Activated naive CD8-positive, alpha-beta T cell (primary cell): ENCODE results near the gene TENM3.

Experiments
- H3K27ac Mint-ChIP-seq: one replicate; pipeline ENCODE4 v1.8.0; 2021; ENCODE audit warnings: mixed read lengths
- H3K27me3 Mint-ChIP-seq: one replicate; pipeline ENCODE4 v1.8.0; 2021; ENCODE audit warnings: mixed read lengths
- H3K36me3 Mint-ChIP-seq: one replicate; pipeline ENCODE4 v1.8.0; 2021; ENCODE audit warnings: mixed read lengths
- H3K4me1 Mint-ChIP-seq: one replicate; pipeline ENCODE4 v1.8.0; 2021; ENCODE audit warnings: low read depth, mixed read lengths
- H3K4me3 Mint-ChIP-seq: one replicate; pipeline ENCODE4 v1.8.0; 2021; ENCODE audit warnings: mild to moderate bottlenecking, mixed read lengths
- H3K9me3 Mint-ChIP-seq: one replicate; pipeline ENCODE4 v1.8.0; 2021; ENCODE audit warnings: low read depth, mixed read lengths

Gene TENM3

DNA sequence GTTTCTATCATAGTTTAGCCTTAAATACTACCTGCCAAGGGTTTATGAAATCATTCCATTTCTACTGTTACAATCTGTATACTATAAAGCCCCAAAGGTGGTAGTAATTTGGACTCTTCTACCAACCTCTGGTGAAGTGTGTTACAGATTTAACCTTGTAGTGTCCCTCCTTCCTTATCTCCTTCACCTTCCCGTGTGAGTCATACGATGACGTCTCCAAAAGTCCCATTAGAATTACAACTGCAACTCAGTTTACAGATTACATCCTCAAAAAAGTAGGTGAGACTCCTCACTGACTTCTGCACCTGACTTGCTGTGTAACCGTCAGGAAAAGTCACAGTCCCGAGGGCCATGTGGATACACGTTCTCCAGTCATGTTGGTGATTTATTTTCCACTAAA lies 455.0 kb downstream of the TENM3 start:
- Mint-ChIP-seq H3K4me1 (no peaks in the 10 kb centered on the region), H3K9me3 (no peaks in the 10 kb centered on the region), H3K27ac (no peak overlapping the region), H3K4me3 (no peak overlapping the region), H3K36me3 (no peaks in the 10 kb centered on the region), H3K27me3 (peaks cover 6% of the 10 kb centered on the region)

DNA sequence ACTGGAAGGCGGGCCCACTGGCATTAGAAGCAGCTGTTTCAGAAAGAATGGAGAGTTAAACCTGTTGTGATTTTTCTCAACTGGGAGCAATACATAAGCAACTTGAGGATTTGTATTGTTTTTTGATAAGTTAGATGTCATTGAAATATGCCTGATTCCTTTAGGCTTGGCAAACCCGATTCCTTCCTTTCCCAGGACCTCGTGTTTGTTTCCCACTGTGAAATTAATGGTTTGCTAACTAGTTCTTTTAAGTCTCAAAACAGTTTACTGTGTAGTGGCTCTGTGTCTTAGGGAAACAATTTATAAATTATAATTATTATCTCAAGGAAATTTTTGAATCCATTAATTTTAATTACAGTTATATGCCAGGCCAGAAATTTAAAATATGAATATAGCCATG lies 456.0 kb downstream of the TENM3 start:
- Mint-ChIP-seq H3K27me3 (peaks cover 6% of the 10 kb centered on the region), H3K9me3 (no peaks in the 10 kb centered on the region), H3K27ac (no peak overlapping the region), H3K4me3 (no peak overlapping the region), H3K36me3 (no peaks in the 10 kb centered on the region), H3K4me1 (no peaks in the 10 kb centered on the region)

DNA sequence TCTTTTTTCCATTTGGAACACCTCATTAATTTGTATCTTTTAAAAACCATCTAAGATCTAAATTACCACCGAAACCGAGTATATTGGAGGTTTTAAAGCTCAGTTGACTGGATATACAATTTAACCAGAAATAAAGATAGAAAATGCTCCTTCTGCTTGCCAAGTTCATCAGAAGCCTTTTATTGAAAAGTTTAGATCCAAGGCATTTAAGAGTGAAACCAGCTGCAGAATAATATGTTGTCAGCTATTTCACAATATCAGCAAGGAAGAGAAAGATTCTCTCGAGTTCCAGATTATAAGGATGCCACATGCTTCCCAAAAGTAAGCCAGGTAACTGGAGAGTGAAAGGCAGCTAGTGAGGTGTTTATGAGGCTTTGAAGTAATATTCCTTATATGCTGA lies 456.6 kb downstream of the TENM3 start:
- peaks cover 6% of the 10 kb centered on the region for H3K27me3 Mint-ChIP-seq
- no peak overlapping the region for H3K27ac Mint-ChIP-seq
- H3K4me1 Mint-ChIP-seq, result no peaks in the 10 kb centered on the region
- H3K36me3 Mint-ChIP-seq, result no peaks in the 10 kb centered on the region
- H3K4me3 Mint-ChIP-seq, result no peak overlapping the region
- no peaks in the 10 kb centered on the region for H3K9me3 Mint-ChIP-seq

DNA sequence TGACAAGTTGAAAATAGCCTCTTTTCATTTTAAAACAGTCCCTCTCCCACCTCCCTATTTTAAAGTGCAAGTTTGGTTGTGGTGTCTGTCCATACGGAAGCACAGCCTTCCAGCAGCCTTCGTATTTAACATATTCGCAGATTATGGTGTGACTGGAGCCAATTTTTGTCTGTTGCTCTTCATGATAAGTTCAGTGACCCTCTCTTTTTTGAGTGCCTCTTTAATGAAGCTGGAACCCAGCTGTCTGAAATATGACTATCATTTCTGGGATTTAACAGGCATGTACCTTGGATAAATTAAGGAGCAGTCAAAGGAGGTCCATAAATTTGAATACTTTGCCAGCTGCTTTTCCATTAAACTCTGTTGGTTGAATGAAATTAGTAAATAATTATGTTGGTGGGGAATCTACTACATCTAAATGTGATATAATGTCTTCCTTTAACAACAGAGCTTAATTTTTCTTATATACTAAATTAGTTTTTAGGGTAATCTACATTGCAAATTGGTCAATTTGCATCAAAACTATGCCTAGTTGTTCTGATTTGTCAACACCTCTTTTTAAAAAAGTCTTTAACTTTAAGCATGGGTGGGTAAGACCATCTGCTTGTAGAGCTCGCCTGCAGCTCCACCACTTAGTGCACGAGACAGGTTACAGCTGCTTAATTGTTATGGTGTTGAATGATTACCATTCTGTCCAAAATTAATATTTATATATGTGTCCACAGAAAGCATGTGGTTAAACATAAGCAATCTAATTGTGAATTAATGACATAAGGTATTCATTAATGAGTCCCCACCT lies 457.4 kb downstream of the TENM3 start:
- no peaks in the 10 kb centered on the region for H3K9me3 Mint-ChIP-seq
- H3K27ac Mint-ChIP-seq, result no peak overlapping the region
- no peak overlapping the region for H3K4me3 Mint-ChIP-seq
- H3K27me3 Mint-ChIP-seq, result peaks cover 6% of the 10 kb centered on the region
- no peaks in the 10 kb centered on the region for H3K4me1 Mint-ChIP-seq
- H3K36me3 Mint-ChIP-seq, result no peaks in the 10 kb centered on the region

DNA sequence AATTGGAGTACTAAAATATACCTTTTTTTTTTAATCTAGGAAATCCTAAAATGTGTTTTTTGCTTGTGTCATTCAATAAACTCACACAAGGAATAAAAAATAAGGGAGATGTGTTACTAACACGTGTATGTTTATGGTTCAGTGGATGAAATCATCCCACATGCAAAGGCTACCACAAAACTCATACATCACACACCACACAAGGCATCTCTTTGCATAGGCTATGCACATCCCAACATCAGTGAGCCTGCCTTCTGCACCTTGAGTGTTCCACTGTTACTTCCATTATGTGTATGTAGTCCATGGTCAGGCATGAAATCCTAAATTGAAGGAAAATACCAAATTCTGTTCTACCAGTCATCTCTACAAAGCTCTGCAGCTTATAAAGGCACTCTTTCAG lies 460.9 kb downstream of the TENM3 start:
- no peak overlapping the region for H3K27ac Mint-ChIP-seq
- H3K27me3 Mint-ChIP-seq, result peaks cover 6% of the 10 kb centered on the region
- H3K36me3 Mint-ChIP-seq, result no peaks in the 10 kb centered on the region
- H3K9me3 Mint-ChIP-seq, result no peaks in the 10 kb centered on the region
- H3K4me1 Mint-ChIP-seq, result no peaks in the 10 kb centered on the region
- H3K4me3 Mint-ChIP-seq, result no peak overlapping the region

DNA sequence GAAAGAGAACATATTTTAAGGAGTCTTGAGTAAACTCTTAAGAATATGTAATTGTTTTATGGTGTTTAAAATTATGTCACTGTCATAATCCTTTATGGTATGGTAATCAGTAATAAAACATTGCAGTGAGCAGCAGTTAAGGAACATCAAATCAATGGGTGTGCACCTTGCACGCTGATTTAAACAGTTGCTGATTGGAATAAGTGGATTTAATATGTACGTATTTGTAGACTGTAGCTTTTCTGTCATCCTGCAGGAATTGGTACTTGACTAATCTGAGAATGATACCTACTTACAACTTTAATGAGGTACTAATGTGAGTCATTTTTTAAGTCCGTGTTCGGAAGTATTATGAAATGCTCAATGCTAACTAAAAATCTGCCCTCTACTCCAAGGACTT lies 461.7 kb downstream of the TENM3 start:
- H3K4me1 Mint-ChIP-seq, result no peaks in the 10 kb centered on the region
- H3K27me3 Mint-ChIP-seq, result peaks cover 6% of the 10 kb centered on the region
- no peaks in the 10 kb centered on the region for H3K36me3 Mint-ChIP-seq
- H3K27ac Mint-ChIP-seq, result no peak overlapping the region
- no peaks in the 10 kb centered on the region for H3K9me3 Mint-ChIP-seq
- no peak overlapping the region for H3K4me3 Mint-ChIP-seq

DNA sequence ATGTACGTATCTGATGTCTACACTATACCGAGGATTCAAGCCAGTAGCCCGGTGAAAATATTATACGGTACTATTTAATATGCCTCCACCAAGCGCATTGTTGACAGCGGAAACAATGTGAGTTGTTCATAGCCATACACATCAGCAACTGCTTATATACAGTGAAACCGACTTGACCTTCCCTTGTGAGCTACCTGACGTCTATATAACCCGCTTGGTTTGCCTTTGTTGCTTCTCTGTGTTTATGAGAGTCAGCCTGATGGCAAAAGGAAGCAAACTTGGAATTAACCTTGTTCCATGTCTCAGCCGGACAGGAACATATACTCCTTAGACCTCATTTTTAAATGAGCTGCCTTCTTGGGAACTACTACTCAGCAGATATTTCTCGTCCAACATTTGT lies 462.2 kb downstream of the TENM3 start:
- Mint-ChIP-seq H3K27ac (no peak overlapping the region), H3K27me3 (peaks cover 6% of the 10 kb centered on the region), H3K4me1 (no peaks in the 10 kb centered on the region), H3K36me3 (no peaks in the 10 kb centered on the region), H3K4me3 (no peak overlapping the region), H3K9me3 (no peaks in the 10 kb centered on the region)

DNA sequence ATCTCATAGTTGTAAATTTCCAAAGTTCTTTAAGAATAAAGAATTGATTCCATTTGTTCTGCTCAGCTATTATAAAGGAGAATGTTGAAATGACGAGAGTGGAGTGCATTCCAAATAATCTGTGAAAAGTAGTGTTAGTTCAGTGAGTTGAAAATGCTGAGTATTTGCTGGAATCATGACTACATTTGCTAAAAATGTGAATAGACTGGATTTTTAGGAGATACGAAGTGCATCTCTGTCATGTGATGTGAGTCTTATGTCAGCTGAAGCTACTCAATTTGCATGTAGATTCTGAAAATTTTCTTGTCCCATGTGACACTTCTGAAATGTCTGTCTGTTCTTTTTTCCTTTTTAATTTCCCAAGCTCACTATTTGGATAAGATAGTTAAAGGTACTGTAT lies 468.0 kb downstream of the TENM3 start:
- Mint-ChIP-seq H3K4me1 (no peaks in the 10 kb centered on the region), H3K36me3 (no peaks in the 10 kb centered on the region), H3K27me3 (peaks cover 4% of the 10 kb centered on the region), H3K27ac (no peak overlapping the region), H3K9me3 (no peaks in the 10 kb centered on the region), H3K4me3 (no peak overlapping the region)

DNA sequence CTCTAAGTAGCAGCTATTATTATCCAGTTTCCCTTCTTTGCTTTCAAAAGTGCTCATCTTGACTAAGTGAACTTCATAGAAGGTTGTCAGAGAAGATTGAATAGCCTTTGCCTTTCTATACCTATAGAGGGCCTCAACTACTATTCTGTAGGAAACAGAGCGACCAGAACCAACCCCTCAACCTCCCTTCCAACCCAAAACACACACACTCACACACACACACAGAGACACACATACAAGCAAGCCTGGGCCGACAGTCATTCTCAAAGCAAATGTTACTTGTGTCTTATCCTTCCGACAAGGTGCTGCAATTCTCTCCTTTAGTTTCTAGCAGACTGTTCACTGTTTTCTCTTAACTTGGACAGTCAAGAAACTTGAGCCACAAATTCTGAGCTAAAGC lies 472.3 kb downstream of the TENM3 start:
- Mint-ChIP-seq H3K4me1 (no peaks in the 10 kb centered on the region), H3K9me3 (no peaks in the 10 kb centered on the region), H3K27me3 (no peaks in the 10 kb centered on the region), H3K36me3 (no peaks in the 10 kb centered on the region), H3K4me3 (no peak overlapping the region), H3K27ac (no peak overlapping the region)

DNA sequence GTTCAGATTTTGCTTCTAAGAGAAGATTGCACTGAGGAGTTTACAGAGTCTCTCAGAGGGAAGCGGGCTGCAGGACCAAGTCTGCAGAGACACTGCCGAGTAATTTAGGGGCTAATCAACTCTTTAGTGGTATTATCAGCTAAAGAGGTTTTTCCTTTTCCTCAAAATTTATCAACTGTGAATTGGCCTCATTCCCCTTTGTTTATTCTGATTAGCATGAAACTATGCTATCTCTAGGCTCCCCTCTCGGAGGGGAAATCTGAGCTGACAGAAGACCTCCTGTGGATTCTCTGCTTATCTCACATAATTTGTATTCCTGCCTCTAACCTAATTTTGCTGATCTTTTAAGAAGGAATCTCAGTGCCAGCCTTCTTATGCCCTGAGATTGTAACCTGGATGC lies 473.0 kb downstream of the TENM3 start:
- Mint-ChIP-seq H3K27ac (no peak overlapping the region), H3K36me3 (no peaks in the 10 kb centered on the region), H3K9me3 (no peaks in the 10 kb centered on the region), H3K4me3 (no peak overlapping the region), H3K27me3 (no peaks in the 10 kb centered on the region), H3K4me1 (no peaks in the 10 kb centered on the region)

DNA sequence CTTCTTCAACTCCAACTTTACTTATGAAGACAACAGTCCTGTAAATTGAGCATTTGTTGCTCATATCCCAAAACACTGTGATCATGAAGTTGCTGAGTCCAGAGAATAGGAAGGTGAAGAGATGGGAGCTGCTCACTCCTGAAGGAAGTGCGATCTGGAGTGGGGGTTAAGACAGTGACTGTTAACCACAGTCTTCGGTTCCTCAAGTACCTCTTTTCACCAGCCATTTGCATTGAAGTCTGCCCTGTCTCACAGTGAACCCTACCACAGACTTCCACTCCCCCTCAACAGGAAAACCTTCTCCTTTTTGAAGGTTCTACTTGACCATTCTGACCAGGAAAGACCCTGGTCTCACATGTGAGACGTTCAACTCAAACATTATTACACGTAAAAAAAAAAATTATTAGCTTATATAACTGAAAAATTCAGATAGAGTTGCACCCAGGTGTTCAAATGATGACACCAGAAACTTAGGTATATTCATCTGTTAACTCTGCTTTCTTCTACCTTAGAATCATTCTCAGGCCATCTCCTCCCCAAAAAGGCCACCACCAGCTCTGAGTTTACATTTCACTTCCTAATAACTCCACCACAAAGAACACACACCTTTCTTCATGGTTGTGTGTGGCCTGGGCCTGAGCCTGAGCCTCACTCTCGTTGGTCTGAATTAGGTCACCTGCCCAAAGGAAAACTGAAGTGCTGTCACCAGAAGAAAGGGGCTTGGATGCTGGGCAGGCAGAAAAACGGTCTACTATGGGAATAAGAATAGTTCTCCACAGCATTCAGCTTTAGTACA lies 474.8 kb downstream of the TENM3 start:
- Mint-ChIP-seq H3K4me3 (no peak overlapping the region), H3K4me1 (no peaks in the 10 kb centered on the region), H3K9me3 (no peaks in the 10 kb centered on the region), H3K27me3 (no peaks in the 10 kb centered on the region), H3K36me3 (no peaks in the 10 kb centered on the region), H3K27ac (no peak overlapping the region)

DNA sequence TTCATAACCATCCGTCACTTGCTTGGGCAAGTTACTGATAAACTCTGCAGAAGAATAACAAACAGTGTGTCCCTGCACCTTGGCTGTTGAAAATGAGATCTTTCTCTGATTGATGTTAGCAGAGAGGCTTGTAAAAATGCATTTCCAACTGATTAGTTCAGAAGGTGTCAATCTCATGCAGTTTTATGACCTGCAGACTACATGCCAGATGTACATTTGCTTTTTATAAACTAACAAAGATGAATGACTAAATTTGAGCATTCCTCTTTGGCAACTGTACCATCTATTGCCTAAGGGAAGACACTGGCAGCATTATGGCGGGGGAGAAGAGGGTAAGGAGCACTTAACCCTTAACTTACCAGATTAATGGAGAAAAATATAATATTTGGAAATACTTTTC lies 481.2 kb downstream of the TENM3 start:
- Mint-ChIP-seq H3K27me3 (no peaks in the 10 kb centered on the region), H3K9me3 (no peaks in the 10 kb centered on the region), H3K27ac (no peak overlapping the region), H3K36me3 (no peaks in the 10 kb centered on the region), H3K4me1 (no peaks in the 10 kb centered on the region), H3K4me3 (no peak overlapping the region)

DNA sequence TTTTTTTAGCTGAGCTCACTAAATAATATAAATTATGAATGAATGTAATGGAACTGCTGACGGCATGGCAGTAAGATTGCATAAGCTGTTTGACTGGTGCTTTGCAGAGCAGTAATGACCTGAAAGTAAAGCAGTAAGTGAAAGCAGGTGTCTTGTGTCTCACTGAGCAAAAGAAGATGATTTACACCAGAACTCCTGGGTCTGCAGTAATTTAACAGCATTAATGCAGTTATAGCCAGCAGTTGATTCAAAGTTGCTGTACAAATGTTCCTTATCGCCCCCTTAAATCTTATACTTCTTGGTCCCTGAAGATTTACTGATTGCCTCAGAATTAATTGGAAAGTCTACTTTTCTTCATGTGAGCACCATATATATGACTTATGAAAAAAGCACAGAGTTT lies 486.3 kb downstream of the TENM3 start:
- no peaks in the 10 kb centered on the region for H3K9me3 Mint-ChIP-seq
- no peaks in the 10 kb centered on the region for H3K4me1 Mint-ChIP-seq
- H3K27me3 Mint-ChIP-seq, result peaks cover 4% of the 10 kb centered on the region
- H3K4me3 Mint-ChIP-seq, result no peak overlapping the region
- no peak overlapping the region for H3K27ac Mint-ChIP-seq
- no peaks in the 10 kb centered on the region for H3K36me3 Mint-ChIP-seq

DNA sequence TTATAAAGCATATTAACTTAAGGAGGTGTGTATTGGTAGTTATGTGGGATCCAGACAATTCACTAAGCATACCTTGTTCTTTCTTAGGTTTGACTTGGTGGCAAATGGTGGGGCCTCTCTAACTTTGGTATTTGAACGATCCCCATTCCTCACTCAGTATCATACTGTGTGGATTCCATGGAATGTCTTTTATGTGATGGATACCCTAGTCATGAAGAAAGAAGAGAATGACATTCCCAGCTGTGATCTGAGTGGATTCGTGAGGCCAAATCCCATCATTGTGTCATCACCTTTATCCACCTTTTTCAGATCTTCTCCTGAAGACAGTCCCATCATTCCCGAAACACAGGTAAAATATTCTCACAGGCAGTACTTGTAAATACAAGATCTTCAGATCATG lies 487.6 kb downstream of the TENM3 start:
- Mint-ChIP-seq H3K27ac (no peak overlapping the region), H3K27me3 (peaks cover 4% of the 10 kb centered on the region), H3K36me3 (no peaks in the 10 kb centered on the region), H3K4me3 (no peak overlapping the region), H3K4me1 (no peaks in the 10 kb centered on the region), H3K9me3 (no peaks in the 10 kb centered on the region)

DNA sequence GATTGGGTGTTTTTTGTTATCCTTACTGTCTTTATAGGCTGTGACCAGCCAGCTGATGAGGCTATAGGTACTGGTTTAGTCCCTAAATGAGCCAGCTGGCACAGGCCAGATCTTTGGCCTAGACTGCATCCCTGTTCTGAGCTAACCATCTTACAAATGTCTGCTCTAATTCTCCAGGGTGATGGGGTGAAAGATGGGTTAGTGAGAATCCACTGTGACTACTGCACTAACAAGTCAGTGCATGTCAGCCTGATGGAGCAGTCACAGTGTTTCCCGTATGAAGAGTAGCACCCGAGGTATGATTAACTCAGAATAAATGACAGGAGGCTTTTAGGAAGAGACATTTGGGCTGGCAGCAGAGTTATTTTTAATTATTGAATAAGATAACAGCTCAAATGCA lies 493.0 kb downstream of the TENM3 start:
- no peak overlapping the region for H3K27ac Mint-ChIP-seq
- H3K36me3 Mint-ChIP-seq, result no peaks in the 10 kb centered on the region
- no peaks in the 10 kb centered on the region for H3K9me3 Mint-ChIP-seq
- H3K4me1 Mint-ChIP-seq, result no peaks in the 10 kb centered on the region
- H3K4me3 Mint-ChIP-seq, result no peak overlapping the region
- H3K27me3 Mint-ChIP-seq, result peaks cover 5% of the 10 kb centered on the region
